Thyroid gland (tissue), 4 donors: ENCODE data around the gene ZNF20.

Source experiments
- POLR2A ChIP-seq, 2 donors: fragments of 450-650 bp; IDR thresholded peaks; one replicate each; pipeline ENCODE4 v1.6.1; 2017; ENCODE audit warnings: antibody characterized with exemption in 2 of 2, mild to moderate bottlenecking in 2 of 2, moderate library complexity in 1 of 2
- TF ChIP-seq, protein P1 (sequence below), 6 experiments: fragments of 200-600 bp in 3 of 6; fragments of 450-650 bp in 3 of 6; sonication (generic) in 3 of 6; IDR thresholded peaks; one replicate each; pipeline ENCODE4 v1.5.1; 2016 to 2019; ENCODE audit warnings: antibody characterized with exemption in 6 of 6, mild to moderate bottlenecking in 2 of 6, inconsistent platforms in 1 of 6, moderate library complexity in 1 of 6

DNA sequence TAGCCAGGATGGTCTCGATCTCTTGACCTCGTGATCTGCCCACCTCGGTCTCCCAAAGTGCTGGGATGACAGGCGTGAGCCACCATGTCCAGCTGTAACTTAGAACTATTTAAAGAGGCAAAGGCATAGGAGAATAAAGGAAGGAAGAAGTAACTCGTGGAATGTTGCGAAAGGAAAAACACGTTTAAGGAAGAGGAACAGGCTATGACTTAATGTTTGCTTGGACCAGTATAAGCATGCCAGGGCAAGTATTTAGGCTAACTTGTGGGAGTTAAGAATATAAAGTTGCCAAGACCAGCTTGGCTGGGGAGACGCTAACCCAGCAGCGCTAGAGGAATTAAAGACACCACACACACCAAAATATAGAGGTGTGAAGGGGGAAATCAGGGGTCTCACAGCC lies 42.1 kb downstream of the ZNF20 start:
- TF ChIP-seq, protein P1, sequence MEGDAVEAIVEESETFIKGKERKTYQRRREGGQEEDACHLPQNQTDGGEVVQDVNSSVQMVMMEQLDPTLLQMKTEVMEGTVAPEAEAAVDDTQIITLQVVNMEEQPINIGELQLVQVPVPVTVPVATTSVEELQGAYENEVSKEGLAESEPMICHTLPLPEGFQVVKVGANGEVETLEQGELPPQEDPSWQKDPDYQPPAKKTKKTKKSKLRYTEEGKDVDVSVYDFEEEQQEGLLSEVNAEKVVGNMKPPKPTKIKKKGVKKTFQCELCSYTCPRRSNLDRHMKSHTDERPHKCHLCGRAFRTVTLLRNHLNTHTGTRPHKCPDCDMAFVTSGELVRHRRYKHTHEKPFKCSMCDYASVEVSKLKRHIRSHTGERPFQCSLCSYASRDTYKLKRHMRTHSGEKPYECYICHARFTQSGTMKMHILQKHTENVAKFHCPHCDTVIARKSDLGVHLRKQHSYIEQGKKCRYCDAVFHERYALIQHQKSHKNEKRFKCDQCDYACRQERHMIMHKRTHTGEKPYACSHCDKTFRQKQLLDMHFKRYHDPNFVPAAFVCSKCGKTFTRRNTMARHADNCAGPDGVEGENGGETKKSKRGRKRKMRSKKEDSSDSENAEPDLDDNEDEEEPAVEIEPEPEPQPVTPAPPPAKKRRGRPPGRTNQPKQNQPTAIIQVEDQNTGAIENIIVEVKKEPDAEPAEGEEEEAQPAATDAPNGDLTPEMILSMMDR (IDR thresholded peaks at IDR 0.05) = no peak
- TF ChIP-seq POLR2A (IDR thresholded peaks at IDR 0.05) = no peak
